Colonic mucosa (tissue), 4 donors: ENCODE results near the gene ZIC5. TPM values are rescaled to one million over a fixed set of nuclear protein-coding genes. Genes with fewer than 3 reads are reported as not detected.

Experiments used
- DNase-seq: peaks from one replicate; pipeline ENCODE4 v3.0.0-alpha.2; 2020
- H3K27ac ChIP-seq: fragments of 200-600 bp; one replicate; pipeline ENCODE4 v1.8.0; 2021
- H3K27me3 ChIP-seq: fragments of 200-600 bp; one replicate; pipeline ENCODE4 v1.8.0; 2021
- H3K36me3 ChIP-seq: fragments of 200-600 bp; one replicate; pipeline ENCODE4 v1.8.0; 2021
- H3K4me1 ChIP-seq: fragments of 200-600 bp; one replicate; pipeline ENCODE4 v1.8.0; 2021; ENCODE audit warnings: mild to moderate bottlenecking
- H3K4me3 ChIP-seq: fragments of 200-600 bp; one replicate; pipeline ENCODE4 v1.8.0; 2021
- H3K9ac ChIP-seq, 2 donors: one replicate each; pipeline ENCODE4 v1.7.0; 2013; ENCODE audit warnings: control low read depth in 2 of 2, low read depth in 2 of 2, low read length in 2 of 2
- H3K9me3 ChIP-seq: fragments of 200-600 bp; one replicate; pipeline ENCODE4 v1.8.0; 2021
- intact Hi-C: fragments of 100-400 bp; cut with DNase I; formaldehyde crosslinking; loops from one replicate; pipeline ENCODE4 v1.14.1; 2022
- total RNA-seq, 2 donors: library from RNA; stranded (reverse); fragmentation: NEBNext Ultra II Directional in 1 of 2; extraction: Animal tissue kit (Norgen Biotek cat#: 25700) in 1 of 2; gene quantifications; one replicate each; pipeline ENCODE4 v1.2.1, GENCODE V29; 2021
- TF ChIP-seq, protein P1 (sequence below): fragments of 200-600 bp; IDR thresholded peaks from one replicate; pipeline ENCODE4 v1.8.0; 2022; ENCODE audit warnings: antibody characterized with exemption, mild to moderate bottlenecking
- donor health status: healthy.
- donor health status: DM: no; HTN: no; CAD: no.
- donor health status: DM: no; HTN: no; CAD: no.

The ZIC5 gene
- total RNA-seq, 2 donors from 2014 or later: 0.10 TPM; not detected in 1

DNA sequence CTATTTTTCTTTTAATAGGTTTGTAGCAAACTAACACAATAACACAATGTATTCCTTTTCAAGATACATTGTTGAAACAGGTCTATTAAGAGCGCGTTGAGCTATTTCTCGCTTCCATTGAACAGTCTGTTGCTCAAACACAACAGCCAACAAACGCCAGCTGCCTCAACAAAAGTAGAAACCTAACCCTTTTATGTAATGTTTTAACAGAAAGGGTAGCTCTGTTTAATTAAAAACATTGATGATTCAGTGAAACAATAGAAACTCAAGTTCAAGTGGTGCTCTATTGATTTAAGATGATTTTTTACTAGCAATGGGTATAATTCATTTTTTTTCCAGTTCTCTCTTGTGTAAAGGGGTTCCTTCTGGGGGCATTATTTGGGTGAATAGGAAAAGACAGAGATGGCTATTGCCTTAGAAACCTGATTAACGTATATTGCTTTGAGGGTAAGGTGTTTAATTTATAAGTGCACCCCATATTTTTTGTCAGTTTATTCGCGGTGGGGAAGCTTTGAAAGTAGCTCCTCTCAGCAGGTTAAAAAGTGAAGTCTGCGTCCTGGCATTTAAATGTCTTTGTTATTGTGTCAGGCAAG is 24.9 kb upstream of the ZIC5 start:
- peaks cover 4% of the 10 kb centered on the region for H3K4me1 ChIP-seq
- H3K4me3 ChIP-seq: no peak overlapping the region
- peaks cover 79% of the 10 kb centered on the region for H3K27me3 ChIP-seq
- TF ChIP-seq, protein P1, sequence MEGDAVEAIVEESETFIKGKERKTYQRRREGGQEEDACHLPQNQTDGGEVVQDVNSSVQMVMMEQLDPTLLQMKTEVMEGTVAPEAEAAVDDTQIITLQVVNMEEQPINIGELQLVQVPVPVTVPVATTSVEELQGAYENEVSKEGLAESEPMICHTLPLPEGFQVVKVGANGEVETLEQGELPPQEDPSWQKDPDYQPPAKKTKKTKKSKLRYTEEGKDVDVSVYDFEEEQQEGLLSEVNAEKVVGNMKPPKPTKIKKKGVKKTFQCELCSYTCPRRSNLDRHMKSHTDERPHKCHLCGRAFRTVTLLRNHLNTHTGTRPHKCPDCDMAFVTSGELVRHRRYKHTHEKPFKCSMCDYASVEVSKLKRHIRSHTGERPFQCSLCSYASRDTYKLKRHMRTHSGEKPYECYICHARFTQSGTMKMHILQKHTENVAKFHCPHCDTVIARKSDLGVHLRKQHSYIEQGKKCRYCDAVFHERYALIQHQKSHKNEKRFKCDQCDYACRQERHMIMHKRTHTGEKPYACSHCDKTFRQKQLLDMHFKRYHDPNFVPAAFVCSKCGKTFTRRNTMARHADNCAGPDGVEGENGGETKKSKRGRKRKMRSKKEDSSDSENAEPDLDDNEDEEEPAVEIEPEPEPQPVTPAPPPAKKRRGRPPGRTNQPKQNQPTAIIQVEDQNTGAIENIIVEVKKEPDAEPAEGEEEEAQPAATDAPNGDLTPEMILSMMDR: no peak
- DNase-seq: no peak
- H3K9me3 ChIP-seq: no peaks in the 10 kb centered on the region
- no peak overlapping the region for H3K9ac ChIP-seq
- no peaks in the 10 kb centered on the region for H3K36me3 ChIP-seq
- intact Hi-C loops: loop anchor here (10.0 kb wide), 1 partner anchor 238 kb away; no protein-coding TSS in a partner anchor
- no peak overlapping the region for H3K27ac ChIP-seq

DNA sequence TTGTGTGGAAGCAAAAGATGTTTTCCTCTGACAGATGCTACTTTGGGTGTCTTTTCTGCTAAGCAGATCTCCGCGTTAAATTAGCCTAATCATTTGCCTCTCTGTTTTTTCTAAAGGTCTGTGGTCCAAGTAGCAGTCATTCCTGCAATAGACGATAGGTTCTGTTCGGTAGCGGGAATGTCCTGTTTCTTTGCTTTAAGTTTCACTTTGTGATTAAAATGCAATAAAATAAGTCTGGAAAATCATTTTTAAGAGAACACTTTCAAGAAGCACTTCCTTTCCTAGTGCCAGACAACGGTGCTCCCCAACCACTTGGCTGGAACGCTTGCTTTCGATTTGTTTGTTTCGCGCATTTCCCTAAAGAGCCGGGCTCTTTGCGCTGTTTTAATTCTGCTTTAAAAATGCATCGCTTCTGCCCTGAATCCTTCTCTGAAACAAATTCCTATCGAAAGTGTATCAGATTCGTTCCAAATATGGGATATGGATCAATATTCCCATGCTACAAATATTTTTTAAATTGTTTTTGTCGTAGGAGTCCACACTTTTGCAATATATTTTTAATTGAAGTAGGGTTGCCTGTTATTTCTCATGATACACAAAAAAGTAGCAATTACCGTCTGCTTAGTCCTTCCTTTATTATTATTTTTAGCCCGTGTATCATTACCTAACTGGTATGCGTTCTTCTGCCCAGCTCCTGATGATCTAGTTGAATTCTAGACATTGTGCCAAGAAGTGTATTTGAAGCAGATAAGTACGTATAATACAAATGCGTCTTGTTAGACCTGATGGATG is 24.2 kb upstream of the ZIC5 start:
- Histone ChIP-seq H3K4me3 (no peak overlapping the region), H3K36me3 (no peaks in the 10 kb centered on the region), H3K9ac (no peak overlapping the region), H3K4me1 (peaks cover 4% of the 10 kb centered on the region), H3K27ac (no peak overlapping the region), H3K27me3 (peaks cover 86% of the 10 kb centered on the region), H3K9me3 (no peaks in the 10 kb centered on the region)
- DNase-seq: no peak
- intact Hi-C loops: loop anchor here (10.0 kb wide), 1 partner anchor 239 kb away; no protein-coding TSS in a partner anchor
- TF ChIP-seq, protein P1: no peak

DNA sequence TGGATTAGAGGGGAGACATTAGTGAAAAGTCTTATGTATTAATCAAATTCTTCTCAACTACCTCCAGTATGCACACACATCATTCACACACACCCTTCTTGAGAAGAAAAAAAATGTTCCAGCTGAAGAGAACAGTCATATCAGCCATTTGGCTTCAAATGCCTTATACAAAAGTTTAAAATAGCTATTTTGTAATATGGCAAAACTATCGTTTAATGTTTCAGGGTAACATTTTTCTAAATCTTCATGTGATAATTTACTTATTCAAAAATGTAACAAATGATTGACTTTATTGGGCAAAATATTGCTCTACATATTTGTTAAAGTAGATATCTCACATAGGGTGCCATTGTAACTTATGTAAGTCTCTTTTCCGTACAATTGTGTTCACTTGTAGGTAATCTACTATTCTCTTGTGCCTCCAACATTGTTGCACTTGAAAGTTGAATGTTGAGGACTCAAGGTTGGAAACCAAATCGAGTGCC is 23.6 kb upstream of the ZIC5 start:
- Histone ChIP-seq H3K4me3 (no peak overlapping the region), H3K9me3 (no peaks in the 10 kb centered on the region), H3K4me1 (peaks cover 4% of the 10 kb centered on the region), H3K9ac (no peak overlapping the region), H3K27me3 (peaks cover 90% of the 10 kb centered on the region), H3K27ac (no peak overlapping the region), H3K36me3 (no peaks in the 10 kb centered on the region)
- TF ChIP-seq, protein P1: no peak
- intact Hi-C loops: loop anchor here (10.0 kb wide), 1 partner anchor 240 kb away; no protein-coding TSS in a partner anchor
- DNase-seq: no peak

DNA sequence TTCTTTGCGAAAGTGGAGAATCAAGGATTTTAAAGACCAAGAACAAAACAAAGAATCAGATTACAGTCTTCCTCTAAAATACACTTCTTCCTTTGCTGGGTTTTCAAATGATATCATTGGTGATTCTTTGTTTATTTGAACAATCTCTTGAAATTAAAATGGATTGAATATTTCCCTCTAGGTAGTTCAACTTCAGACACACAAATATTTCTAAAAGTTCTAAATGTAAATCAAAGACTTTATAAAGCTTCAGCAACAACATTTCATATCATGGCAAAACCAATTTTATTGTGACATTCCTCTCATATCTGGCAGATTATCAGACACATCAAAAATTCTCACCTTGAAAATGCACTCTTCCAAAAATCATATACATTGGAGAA is 23.1 kb upstream of the ZIC5 start:
- Histone ChIP-seq H3K9me3 (no peaks in the 10 kb centered on the region), H3K4me3 (no peak overlapping the region), H3K27ac (no peak overlapping the region), H3K36me3 (no peaks in the 10 kb centered on the region), H3K4me1 (peaks cover 7% of the 10 kb centered on the region), H3K9ac (no peak overlapping the region), H3K27me3 (peaks cover 93% of the 10 kb centered on the region)
- TF ChIP-seq, protein P1: no peak
- no peak for DNase-seq
- intact Hi-C loops: loop anchor here (10.0 kb wide), 1 partner anchor 240 kb away; no protein-coding TSS in a partner anchor

DNA sequence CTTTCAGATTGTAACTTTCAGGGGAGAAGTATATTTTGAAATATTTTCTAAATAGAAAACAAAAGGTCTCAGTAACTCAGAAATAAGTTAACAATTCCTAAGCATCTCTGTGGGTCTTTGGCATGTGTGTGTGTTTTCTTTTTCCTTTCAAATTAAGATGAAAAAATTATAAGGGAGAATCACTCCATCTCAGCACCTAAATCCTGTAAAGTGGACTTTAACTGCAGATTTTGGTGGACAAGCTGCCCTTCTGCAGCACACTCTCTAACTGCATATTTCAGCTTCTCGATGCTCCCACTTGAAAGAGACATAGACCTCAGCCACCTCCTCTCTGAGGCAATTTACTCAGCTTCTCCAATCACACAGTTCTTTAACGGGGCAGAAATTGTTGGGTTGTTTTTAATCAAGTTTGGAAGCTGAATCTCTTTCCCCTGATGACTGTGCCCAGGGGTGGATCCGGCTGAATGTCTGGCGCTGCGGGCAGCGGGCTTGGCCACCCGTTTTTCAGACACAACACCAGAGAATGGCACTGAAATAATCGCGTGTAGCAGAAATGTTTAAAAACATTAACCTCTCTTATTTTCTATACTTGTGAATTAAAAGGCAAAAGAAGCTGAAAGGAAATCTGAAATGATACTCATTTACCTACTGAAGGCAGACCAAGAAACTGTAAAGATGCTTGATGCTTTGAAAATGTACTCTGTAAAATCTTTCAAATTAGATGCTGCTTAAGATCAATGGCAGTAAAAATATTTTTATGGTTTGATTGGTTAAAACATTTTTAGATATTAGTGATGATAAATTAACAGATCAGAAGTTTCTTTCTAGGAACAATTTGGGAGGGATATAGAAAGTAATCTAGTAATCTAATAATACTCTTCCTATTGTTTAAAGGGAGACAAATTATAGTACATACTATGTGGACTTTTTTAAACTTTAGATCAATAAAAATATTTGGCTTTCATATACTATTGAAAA is 22.4 kb upstream of the ZIC5 start:
- Histone ChIP-seq H3K27me3 (peaks cover 94% of the 10 kb centered on the region), H3K27ac (no peak overlapping the region), H3K9ac (no peak overlapping the region), H3K36me3 (no peaks in the 10 kb centered on the region), H3K4me1 (peaks cover 12% of the 10 kb centered on the region), H3K4me3 (no peak overlapping the region), H3K9me3 (no peaks in the 10 kb centered on the region)
- DNase-seq: no peak
- intact Hi-C loops: loop anchor here (10.0 kb wide), 1 partner anchor 241 kb away; no protein-coding TSS in a partner anchor
- TF ChIP-seq, protein P1: no peak
